GM21529 (cell line): ENCODE data around the gene ANKHD1.
A peak's percentile ranks its signal among the peaks of the same experiment; 100 is the strongest.
"Not testable (repeated sequence)": the region's sequence is repeated elsewhere in the genome, so short reads cannot be mapped to it uniquely, and the experiment has no call there.

Source experiments
- ATAC-seq: cut with Tn5 transposase; IDR thresholded peaks from one replicate; pipeline ENCODE4 v1.9.1; 2021; ENCODE audit not compliant: unreplicated experiment

Gene ANKHD1

DNA sequence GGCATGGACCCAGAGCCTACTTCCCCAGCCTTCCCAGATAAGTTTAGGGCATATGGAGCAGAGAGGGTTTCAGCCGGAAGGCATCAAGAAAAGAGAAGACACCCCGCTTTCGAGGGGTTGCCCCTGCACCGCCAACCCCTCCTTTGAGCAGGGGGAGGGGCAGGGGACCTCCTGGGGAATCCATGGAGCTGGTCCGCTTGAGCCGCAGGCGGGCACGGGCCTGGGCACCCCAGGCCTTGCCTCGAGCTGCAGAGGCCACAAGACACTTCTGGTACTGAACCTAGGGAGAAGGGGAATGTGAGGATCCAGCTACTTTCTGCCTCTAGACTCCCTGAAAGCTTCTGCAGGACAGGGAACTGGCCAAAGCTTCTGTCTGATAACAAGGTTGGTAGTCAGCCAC is 156.9 kb downstream of the ANKHD1 start:
- ATAC-seq: no peak

DNA sequence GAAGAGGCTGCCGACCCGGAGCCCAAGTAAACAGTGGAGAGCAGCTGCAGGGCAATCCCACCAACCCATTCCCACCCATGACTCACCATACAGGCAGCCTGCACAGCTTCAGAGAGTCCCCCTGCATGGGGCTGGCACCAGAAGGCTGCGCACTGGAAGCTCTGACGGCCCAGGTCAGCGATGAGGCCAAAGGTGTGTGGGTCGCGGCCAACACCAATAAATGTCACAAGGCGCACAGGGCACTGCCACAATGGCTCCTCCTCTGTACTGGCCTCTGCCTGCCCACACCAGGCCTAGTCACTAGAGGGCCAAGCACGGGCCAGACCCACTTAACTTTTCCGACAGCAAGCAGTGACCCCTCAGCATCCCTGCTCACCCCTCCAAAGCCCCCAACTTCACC is 158.6 kb downstream of the ANKHD1 start:
- ATAC-seq: no peak

DNA sequence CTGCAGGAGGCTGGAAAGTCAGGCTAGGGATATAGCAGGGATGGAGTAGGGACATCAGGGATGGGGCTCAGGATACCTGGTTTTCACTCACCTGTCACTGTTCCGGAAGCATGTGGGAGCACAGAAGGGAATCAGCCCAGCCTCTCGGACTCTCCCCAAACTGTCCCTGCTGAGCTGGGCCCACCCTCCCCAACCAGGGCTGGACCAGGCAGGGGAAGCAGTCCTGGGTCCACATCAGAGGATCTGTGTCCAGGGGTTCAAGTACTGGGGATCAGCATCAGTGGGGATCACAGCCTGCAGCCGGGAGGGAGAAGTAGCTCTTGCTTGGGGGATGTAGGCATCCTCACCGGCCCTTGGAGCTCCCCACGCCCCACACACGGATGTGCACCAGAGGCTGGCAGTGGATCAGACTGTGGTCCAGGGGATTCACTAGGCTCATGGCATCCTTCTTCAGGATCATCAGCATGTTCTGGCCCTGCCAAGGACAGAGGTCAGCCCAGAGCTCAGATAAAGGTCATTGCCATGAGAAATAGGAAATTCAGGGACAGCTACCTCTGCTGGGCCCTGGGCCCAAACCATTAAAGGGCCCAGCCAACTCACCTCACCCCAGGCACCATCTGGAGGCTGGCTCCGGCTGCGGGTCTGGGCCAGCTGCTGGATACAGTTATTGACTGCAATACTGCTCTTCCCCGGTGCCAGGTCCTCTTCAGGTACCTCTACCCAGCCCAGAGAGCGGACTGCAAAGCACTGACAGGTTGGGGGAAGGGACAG is 160.3 kb downstream of the ANKHD1 start:
- no peak for ATAC-seq

DNA sequence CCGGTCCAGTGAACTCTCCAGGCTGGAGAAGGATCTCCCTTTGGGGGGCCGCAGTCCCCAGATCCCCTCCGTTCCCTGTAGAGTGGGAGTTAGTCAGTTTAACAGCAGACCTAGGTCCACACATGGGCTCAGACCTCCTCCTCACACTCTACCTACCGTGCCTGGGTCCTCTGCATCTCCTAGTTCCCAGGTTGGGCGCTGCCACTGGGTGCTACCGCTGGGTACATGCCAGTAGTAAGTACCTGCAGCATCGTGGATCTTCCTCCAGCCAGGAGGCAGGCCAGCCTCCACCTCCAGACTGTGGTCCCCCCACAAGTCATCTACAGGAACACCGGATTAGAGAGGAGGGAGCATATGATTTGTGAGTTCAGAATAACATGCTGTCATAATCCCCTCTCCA is 162.0 kb downstream of the ANKHD1 start:
- ATAC-seq: no peak

DNA sequence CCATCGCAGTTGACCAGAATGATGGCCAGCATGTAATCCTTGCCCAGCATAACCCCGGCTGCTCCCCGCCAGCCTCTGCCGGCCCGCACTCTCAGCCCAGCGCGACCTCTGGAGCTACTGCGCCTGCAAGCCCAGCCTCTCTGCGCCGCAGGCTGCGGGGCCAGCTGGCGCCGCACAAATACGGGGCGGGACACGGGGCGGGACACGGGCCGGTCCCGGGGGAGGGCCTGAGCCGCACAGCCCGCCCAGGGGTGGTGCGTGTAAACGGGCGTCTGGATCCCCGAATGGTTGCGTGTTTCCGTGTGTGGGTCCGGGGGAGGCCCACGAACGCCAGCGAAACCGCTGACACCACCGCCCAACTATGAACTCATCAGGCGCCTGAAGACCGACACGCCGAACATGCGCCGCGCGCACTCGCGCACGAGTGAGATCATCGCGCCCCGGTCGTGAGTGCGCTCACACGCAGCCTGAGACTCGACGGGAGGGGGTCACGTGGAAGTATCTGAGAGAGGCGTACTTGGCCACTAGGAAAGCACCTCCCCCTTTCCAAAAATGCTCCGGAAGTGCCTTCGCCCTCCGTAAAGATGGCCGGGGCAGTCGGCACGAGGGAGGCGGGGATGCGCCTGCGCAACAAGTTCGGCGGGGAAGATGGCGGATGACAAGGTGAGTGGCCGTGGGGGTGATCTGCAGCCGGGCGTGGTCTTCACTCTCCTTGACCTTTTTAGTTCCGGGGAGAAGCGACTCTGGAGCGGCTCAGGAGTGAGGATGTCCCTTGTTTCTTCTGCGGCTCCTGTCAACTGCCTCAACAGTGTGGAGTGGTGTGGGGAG is 162.8 kb downstream of the ANKHD1 start, which contains the start of the genes APBB3 and SLC35A4:
TSS of gene APBB3 (minus strand) at position 403 of the 828 bp plus-strand sequence. CDS start at position 50, 353 bp downstream.
TSS of gene SLC35A4 (plus strand) at position 633 of the 828 bp plus-strand sequence. CDS start 2,342 bp downstream, outside the sequence.
- peak; percentile 88 for ATAC-seq

DNA sequence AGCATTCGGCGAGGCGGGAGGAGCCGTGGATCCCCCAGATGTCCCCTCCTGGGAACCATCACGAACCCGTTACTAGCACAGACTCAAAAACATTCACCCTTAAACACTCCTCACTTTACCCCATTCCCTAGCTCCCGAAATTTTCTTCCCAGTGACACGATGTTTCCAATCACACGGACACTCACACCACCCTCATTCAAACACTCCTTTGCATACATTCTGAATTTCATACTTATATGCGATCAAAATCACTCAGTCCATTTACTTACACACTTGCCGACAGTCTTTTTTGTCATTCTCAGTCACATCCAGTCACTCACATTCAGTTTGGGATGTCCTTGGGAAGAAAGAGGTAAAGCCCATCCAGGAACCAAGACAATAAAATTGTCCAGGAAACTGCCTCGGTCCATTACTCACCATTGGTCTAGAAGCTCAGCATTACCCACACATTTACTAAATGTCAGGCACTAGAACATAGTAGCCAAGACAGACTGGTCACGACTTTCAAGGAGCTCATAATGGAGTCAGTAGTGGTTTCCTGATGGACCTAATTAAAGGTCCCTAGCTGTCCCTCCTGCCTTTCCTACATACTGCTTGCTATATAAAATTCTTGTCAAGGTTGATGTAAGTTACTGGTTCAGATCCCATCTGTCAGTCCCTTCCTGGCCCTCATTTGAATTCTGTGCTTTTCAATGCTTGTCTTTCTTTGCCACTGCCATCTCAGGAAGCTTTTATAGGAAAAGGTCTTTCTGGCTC is 163.6 kb downstream of the ANKHD1 start:
- no peak for ATAC-seq

DNA sequence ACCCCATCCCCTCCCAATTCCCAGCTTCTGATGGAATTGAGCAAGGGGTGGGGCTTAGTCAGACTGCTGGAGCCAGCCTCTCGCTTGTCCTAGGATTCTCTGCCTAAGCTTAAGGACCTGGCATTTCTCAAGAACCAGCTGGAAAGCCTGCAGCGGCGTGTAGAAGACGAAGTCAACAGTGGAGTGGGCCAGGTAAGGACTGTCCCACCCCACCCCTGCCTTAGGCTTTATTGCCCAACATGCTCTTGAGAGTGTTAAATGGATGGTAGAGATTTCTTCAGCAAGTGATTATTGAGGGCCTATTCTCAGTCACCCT is 164.1 kb downstream of the ANKHD1 start:
- ATAC-seq: no peak

DNA sequence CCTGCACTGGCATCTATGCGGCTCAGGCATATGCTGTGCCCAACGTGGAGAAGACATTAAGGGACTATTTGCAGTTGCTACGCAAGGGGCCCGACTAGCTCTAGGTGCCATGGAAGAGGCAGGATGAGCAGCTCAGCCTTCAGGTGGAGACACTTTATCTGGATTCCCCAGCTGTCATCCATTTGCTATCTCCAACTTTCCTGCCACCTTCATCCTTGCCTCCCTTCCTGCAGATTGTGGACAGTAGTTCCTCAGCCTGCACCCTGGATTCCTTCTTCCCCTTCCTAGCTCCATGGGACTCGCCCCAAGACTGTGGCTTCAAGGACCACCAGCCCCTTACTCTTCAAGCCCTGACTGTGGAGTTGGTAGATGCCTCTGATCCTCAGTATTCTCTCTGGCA is 165.0 kb downstream of the ANKHD1 start:
- ATAC-seq: no peak

DNA sequence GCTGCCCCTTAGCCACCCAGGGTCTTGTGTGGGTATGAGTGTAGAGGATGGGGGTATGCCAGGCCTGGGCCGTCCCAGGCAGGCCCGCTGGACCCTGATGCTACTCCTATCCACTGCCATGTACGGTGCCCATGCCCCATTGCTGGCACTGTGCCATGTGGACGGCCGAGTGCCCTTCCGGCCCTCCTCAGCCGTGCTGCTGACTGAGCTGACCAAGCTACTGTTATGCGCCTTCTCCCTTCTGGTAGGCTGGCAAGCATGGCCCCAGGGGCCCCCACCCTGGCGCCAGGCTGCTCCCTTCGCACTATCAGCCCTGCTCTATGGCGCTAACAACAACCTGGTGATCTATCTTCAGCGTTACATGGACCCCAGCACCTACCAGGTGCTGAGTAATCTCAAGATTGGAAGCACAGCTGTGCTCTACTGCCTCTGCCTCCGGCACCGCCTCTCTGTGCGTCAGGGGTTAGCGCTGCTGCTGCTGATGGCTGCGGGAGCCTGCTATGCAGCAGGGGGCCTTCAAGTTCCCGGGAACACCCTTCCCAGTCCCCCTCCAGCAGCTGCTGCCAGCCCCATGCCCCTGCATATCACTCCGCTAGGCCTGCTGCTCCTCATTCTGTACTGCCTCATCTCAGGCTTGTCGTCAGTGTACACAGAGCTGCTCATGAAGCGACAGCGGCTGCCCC is 165.6 kb downstream of the ANKHD1 start:
- ATAC-seq: no peak

DNA sequence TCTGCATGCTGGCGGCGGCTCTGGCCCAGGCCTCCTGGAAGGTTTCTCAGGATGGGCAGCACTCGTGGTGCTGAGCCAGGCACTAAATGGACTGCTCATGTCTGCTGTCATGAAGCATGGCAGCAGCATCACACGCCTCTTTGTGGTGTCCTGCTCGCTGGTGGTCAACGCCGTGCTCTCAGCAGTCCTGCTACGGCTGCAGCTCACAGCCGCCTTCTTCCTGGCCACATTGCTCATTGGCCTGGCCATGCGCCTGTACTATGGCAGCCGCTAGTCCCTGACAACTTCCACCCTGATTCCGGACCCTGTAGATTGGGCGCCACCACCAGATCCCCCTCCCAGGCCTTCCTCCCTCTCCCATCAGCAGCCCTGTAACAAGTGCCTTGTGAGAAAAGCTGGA is 166.2 kb downstream of the ANKHD1 start:
- ATAC-seq: no peak

DNA sequence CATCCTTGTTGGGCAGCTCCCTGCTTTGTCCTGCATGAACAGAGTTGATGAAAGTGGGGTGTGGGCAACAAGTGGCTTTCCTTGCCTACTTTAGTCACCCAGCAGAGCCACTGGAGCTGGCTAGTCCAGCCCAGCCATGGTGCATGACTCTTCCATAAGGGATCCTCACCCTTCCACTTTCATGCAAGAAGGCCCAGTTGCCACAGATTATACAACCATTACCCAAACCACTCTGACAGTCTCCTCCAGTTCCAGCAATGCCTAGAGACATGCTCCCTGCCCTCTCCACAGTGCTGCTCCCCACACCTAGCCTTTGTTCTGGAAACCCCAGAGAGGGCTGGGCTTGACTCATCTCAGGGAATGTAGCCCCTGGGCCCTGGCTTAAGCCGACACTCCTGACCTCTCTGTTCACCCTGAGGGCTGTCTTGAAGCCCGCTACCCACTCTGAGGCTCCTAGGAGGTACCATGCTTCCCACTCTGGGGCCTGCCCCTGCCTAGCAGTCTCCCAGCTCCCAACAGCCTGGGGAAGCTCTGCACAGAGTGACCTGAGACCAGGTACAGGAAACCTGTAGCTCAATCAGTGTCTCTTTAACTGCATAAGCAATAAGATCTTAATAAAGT is 166.9 kb downstream of the ANKHD1 start:
- no peak for ATAC-seq

DNA sequence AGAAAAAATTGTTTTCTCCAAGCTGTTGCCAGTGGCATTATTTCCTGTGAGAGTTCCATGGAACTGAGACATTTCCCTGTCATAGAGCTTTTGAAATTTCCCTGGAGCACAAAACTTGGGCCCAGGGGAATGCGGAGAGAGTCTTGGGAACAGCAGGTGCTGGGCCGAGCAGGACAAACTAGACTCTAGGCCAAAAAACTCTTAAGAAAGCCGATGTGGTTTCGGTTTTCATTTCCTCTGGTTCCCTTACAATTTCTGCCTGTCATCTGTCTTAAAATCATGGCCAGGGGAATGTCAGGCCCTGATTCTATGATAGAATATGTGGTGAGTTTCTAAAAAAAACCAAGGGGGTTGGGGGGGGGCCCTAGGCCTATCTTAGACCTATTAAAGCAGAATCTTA is 167.6 kb downstream of the ANKHD1 start:
- ATAC-seq: no peak

DNA sequence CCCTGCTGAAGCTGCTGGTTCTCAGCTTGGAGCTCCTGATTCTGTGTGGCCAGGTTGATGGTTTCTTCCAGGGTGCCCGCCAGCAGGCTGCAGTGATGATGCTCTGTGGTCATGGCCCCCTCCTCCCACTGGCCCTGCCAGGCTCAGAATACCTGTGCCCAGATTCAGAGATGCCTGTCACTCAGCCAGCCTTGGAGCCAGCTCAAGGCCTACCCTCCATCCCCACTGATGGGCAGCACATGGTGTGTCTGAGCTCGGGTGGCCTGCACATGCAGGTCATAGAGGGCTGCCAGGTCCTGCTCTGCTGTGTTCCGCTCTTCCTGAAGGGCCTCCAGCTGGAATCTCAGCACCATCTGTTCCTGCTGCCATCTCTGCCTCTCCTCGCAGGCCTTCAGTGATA is 168.4 kb downstream of the ANKHD1 start:
- ATAC-seq: no peak

DNA sequence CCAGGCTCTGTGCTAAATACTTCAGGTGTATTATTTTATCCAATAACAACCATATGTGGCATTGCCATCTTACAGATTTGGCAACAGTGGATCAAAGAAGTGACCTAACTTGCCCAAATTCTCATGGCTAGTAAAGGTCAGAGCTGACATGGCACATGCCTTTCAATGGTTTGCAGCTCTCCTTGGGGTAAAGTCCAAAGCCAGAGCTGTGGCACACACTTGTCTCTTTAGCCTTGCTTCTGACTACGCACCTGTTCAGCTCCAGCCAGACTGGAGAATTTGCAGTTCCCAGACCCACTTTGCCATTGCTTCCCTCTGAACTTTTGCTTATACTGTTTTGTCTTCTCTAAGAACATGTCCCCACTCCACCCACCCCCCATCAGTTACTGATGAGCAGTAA is 168.9 kb downstream of the ANKHD1 start:
- no peak for ATAC-seq

DNA sequence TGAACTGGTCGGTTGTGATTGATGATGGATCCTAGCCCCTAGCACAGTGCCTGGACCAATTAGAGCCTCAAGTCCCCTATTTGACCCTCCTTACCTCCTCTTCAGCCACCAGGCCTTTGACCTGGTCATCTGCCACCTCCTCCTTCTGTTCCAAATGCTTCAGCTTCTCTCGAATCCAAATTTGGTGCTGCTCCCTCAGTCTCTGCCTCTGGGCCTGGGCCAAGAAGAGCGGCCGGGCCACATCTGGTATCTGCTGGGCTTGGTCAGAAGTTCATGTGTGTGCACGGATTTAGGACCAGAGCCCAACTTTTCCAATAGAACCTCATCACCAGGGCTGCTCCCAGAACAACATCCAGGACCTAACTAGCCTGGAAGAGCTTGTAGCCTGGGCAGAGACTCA is 169.5 kb downstream of the ANKHD1 start:
- no peak for ATAC-seq

DNA sequence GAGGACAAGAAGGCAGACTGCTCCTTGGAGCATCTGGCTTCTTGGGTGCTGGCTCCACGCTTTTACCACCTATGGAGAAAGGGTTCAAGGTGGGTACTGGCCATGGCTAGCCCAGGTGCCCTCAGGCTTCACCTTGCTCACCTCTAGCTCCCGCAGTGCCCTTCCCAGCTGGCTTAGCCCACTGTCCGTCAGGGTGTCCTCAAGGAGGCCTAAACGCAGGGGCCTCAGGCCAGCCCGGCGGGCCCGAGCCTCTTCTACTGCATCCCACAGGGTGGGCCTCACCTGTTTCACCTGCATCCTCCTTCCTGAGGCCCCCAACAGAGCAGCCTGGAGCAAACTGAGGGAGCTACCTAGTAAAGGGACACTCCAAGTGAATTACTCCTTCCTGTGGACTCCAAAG is 172.1 kb downstream of the ANKHD1 start:
- no peak for ATAC-seq

DNA sequence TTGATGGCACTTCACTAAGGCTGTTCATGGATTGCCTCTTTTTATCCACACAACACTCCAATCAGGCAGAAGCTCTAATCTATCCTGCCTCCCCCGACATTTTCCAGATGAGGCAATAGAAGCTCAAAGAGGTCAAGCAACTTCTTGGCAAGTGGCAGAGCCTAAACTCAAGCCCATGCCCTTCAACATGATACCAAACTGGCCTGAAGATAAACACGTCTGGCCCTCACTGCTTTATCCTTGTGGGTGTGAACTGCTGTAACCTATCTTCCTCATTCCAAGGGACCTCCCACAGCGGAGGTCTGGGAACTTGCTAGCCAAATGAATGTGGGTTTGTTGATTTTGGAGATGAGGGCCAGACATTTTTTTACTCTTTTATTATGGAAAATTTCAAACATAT is 172.5 kb downstream of the ANKHD1 start:
- ATAC-seq: no peak

DNA sequence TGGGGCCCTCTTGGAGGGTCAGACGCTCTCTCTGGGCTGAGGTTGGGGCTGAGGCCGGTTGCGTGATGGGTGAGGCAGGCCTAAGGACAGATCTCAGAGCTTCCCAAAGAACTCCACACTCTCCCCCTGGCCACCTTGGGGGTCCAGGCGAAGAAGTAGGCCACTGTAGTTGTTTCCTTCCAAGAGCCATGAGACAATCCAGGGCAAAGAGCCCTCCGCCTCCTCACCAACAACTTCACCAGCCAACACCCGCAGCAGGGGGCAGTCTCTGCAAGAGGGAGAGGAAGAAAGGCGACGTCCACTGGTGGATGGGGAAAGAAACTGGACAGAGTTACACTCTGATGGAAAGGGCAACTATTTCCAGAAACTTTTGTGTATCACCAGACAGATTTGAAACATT is 173.7 kb downstream of the ANKHD1 start:
- no peak for ATAC-seq

DNA sequence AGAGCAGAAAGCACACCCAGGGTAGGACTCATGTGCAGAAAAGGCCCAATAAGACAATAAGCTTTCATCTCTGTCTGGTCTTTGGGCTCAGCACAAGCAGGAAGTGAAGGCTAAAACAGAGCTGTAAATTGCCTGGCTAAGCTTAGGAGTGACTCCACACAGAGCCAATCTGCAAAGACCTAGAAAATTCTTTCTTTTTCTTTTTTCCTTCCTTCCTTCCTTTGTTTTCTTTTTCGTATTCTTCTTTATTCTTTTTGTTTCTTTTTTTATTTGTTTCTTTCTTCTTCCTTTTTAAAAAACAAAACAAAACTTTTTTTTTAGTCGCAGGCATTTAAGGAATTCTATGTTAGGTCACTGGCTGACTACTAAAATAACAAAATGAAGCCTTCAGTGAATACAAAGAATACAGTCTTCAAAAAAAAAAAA is 175.2 kb downstream of the ANKHD1 start:
- no peak for ATAC-seq

DNA sequence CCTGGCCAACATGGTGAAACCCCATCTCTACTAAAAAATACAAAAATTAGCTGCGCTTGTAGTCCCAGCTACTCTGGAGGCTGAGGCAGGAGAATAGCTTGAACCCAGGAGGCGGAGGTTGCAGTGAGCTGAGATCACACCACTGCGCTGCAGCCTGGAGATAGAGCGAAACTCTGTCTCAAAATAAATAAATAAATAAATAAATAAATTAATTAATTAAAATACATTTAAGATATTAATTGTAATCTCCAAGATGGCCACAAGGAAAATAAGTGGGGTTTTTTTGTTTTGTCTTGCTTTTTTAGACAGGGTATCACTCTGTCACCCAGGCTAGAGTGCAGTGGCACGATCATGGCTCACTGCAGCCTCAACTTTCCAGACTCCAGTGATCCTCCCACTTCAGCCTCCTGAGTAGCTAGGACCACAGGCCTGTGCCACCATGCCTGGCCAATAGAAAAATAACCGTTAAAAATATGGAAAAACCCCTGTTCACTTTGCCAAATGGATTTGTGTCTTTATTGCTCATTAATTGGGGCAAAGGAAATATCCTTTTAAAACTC is 177.6 kb downstream of the ANKHD1 start:
- ATAC-seq: not testable (repeated sequence)
